ENCODE results near the gene HMHB1. TPM values are rescaled to one million over a fixed set of nuclear protein-coding genes. Genes with fewer than 3 reads are reported as not detected.

HMHB1 gene
- total and polyA plus RNA-seq, 7 experiments from 2014 or later = not detected

GRCh38 chr5:143850050-143850683, 38.2 kb downstream of the HMHB1 start:
- H3K9me3 ChIP-seq (ENCODE audit: control insufficient read depth in 2 of 3, low read length in 3 of 3) = no peaks in the 10 kb centered on the region
- Mint-ChIP-seq H3K4me1 (peaks cover 0 to 5% (median 0%) of the 10 kb centered on the region in 7 donors), H3K4me3 (peak overlapping the region in 1 of 10 donors; percentile 15), H3K27ac (no peak overlapping the region), H3K27me3 (peaks cover 0 to 5% (median 0%) of the 10 kb centered on the region in 5 donors), H3K9me3 (peaks cover 0 to 17% (median 5%) of the 10 kb centered on the region in 11 donors), H3K36me3 (peaks cover 0 to 4% (median 0%) of the 10 kb centered on the region in 5 donors)
- no peak for DNase-seq
- H3K27ac ChIP-seq (ENCODE audit: low read depth, low read length) = no peak overlapping the region
- H3K4me3 ChIP-seq (ENCODE audit: low read length) = no peak overlapping the region
- H3K36me3 ChIP-seq (ENCODE audit: control insufficient read depth in 2 of 3, insufficient read depth in 3 of 3, low read length in 3 of 3) = no peaks in the 10 kb centered on the region
- H3K4me1 ChIP-seq (ENCODE audit: control insufficient read depth in 2 of 2, insufficient read depth in 2 of 2, low read length in 2 of 2) = no peaks in the 10 kb centered on the region
- intact Hi-C loops (cut with micrococcal nuclease) = no loop called here
- POLR2A ChIA-PET = no interaction called here
- CTCF ChIA-PET = interaction anchor here (0.6 kb wide), 1 partner anchor 298 kb away, joined by 3 read pairs; no protein-coding TSS in a partner anchor
- no peaks in the 10 kb centered on the region for H3K27me3 ChIP-seq (ENCODE audit: control insufficient read depth in 2 of 2, insufficient read depth in 2 of 2, low read length in 2 of 2)
- ATAC-seq = no peak

GRCh38 chr5:143851383-143851782, 39.4 kb downstream of the HMHB1 start:
- Mint-ChIP-seq H3K9me3 (peaks cover 0 to 17% (median 5%) of the 10 kb centered on the region in 11 donors), H3K36me3 (peaks cover 0 to 4% (median 0%) of the 10 kb centered on the region in 5 donors), H3K27ac (no peak overlapping the region), H3K4me1 (peaks cover 0 to 5% (median 0%) of the 10 kb centered on the region in 7 donors), H3K27me3 (peaks cover 0 to 5% (median 0%) of the 10 kb centered on the region in 5 donors), H3K4me3 (no peak overlapping the region)
- H3K9me3 ChIP-seq (ENCODE audit: control insufficient read depth in 2 of 3, low read length in 3 of 3) = no peaks in the 10 kb centered on the region
- no peaks in the 10 kb centered on the region for H3K4me1 ChIP-seq (ENCODE audit: control insufficient read depth in 2 of 2, insufficient read depth in 2 of 2, low read length in 2 of 2)
- H3K4me3 ChIP-seq (ENCODE audit: low read length) = no peak overlapping the region
- H3K27ac ChIP-seq (ENCODE audit: low read depth, low read length) = no peak overlapping the region
- intact Hi-C loops (cut with micrococcal nuclease) = no loop called here
- DNase-seq (no peak), ATAC-seq (no peak)
- no peaks in the 10 kb centered on the region for H3K27me3 ChIP-seq (ENCODE audit: control insufficient read depth in 2 of 2, insufficient read depth in 2 of 2, low read length in 2 of 2)
- no peaks in the 10 kb centered on the region for H3K36me3 ChIP-seq (ENCODE audit: control insufficient read depth in 2 of 3, insufficient read depth in 3 of 3, low read length in 3 of 3)
- POLR2A ChIA-PET = no interaction called here
- CTCF ChIA-PET = no interaction called here

GRCh38 chr5:143860211-143860610, 48.2 kb downstream of the HMHB1 start:
- intact Hi-C loops (cut with micrococcal nuclease) = no loop called here
- CTCF ChIA-PET = no interaction called here
- peaks cover 0 to 6% (median 2%) of the 10 kb centered on the region in 11 donors for H3K9me3 Mint-ChIP-seq
- no peak for DNase-seq
- Histone ChIP-seq H3K4me3 (ENCODE audit: low read length) (no peak overlapping the region), H3K4me1 (ENCODE audit: control insufficient read depth in 2 of 2, insufficient read depth in 2 of 2, low read length in 2 of 2) (no peaks in the 10 kb centered on the region), H3K36me3 (ENCODE audit: control insufficient read depth in 2 of 3, insufficient read depth in 3 of 3, low read length in 3 of 3) (no peaks in the 10 kb centered on the region), H3K9me3 (ENCODE audit: control insufficient read depth in 2 of 3, low read length in 3 of 3) (no peaks in the 10 kb centered on the region), H3K27me3 (ENCODE audit: control insufficient read depth in 2 of 2, insufficient read depth in 2 of 2, low read length in 2 of 2) (no peaks in the 10 kb centered on the region), H3K27ac (ENCODE audit: low read depth, low read length) (no peak overlapping the region)
- POLR2A ChIA-PET = no interaction called here
- H3K27me3 Mint-ChIP-seq = peaks cover 0 to 5% (median 0%) of the 10 kb centered on the region in 5 donors
- ATAC-seq = no peak
- H3K36me3 Mint-ChIP-seq = no peaks in the 10 kb centered on the region
- no peaks in the 10 kb centered on the region for H3K4me1 Mint-ChIP-seq
- no peak overlapping the region for H3K4me3 Mint-ChIP-seq
- no peak overlapping the region for H3K27ac Mint-ChIP-seq

- ChIA-PET POLR2A (no interaction called here), CTCF (no interaction called here)
- no peaks in the 10 kb centered on the region for H3K36me3 ChIP-seq (ENCODE audit: control insufficient read depth in 2 of 3, insufficient read depth in 3 of 3, low read length in 3 of 3)
- DNase-seq (no peak), ATAC-seq (no peak)
- no peaks in the 10 kb centered on the region for H3K4me1 ChIP-seq (ENCODE audit: control insufficient read depth in 2 of 2, insufficient read depth in 2 of 2, low read length in 2 of 2)
- no peak overlapping the region for H3K27ac Mint-ChIP-seq
- no peaks in the 10 kb centered on the region for H3K4me1 Mint-ChIP-seq
- H3K27me3 ChIP-seq (ENCODE audit: control insufficient read depth in 2 of 2, insufficient read depth in 2 of 2, low read length in 2 of 2) = no peaks in the 10 kb centered on the region
- no peak overlapping the region for H3K4me3 Mint-ChIP-seq
- intact Hi-C loops (cut with micrococcal nuclease) = no loop called here
- peaks cover 0 to 4% (median 0%) of the 10 kb centered on the region in 11 donors for H3K9me3 Mint-ChIP-seq
- no peak overlapping the region for H3K4me3 ChIP-seq (ENCODE audit: low read length)
- H3K9me3 ChIP-seq (ENCODE audit: control insufficient read depth in 2 of 3, low read length in 3 of 3) = no peaks in the 10 kb centered on the region
- peaks cover 0 to 5% (median 0%) of the 10 kb centered on the region in 5 donors for H3K27me3 Mint-ChIP-seq
- no peak overlapping the region for H3K27ac ChIP-seq (ENCODE audit: low read depth, low read length)
- H3K36me3 Mint-ChIP-seq = no peaks in the 10 kb centered on the region
These were observed 50.3 kb downstream of the HMHB1 start for GRCh38 chr5:143862271-143862670.

- no peak overlapping the region for H3K27ac Mint-ChIP-seq
- no peak for ATAC-seq
- no peak overlapping the region for H3K27ac ChIP-seq (ENCODE audit: low read depth, low read length)
- ChIA-PET CTCF (interaction anchor here (0.5 kb wide), 1 partner anchor 8 kb away, joined by 3 read pairs; no protein-coding TSS in a partner anchor), POLR2A (no interaction called here)
- no peaks in the 10 kb centered on the region for H3K36me3 ChIP-seq (ENCODE audit: control insufficient read depth in 2 of 3, insufficient read depth in 3 of 3, low read length in 3 of 3)
- H3K36me3 Mint-ChIP-seq = no peaks in the 10 kb centered on the region
- H3K4me3 Mint-ChIP-seq = no peak overlapping the region
- no peaks in the 10 kb centered on the region for H3K4me1 ChIP-seq (ENCODE audit: control insufficient read depth in 2 of 2, insufficient read depth in 2 of 2, low read length in 2 of 2)
- no peaks in the 10 kb centered on the region for H3K4me1 Mint-ChIP-seq
- DNase-seq = no peak
- H3K27me3 ChIP-seq (ENCODE audit: control insufficient read depth in 2 of 2, insufficient read depth in 2 of 2, low read length in 2 of 2) = no peaks in the 10 kb centered on the region
- intact Hi-C loops (cut with micrococcal nuclease) = no loop called here
- H3K4me3 ChIP-seq (ENCODE audit: low read length) = no peak overlapping the region
- peaks cover 0 to 2% (median 0%) of the 10 kb centered on the region in 11 donors for H3K9me3 Mint-ChIP-seq
- H3K9me3 ChIP-seq (ENCODE audit: control insufficient read depth in 2 of 3, low read length in 3 of 3) = no peaks in the 10 kb centered on the region
- H3K27me3 Mint-ChIP-seq = peaks cover 0 to 9% (median 0%) of the 10 kb centered on the region in 5 donors
These were observed 53.6 kb downstream of the HMHB1 start for GRCh38 chr5:143865426-143866025.

Measured in naive thymus-derived CD4-positive, alpha-beta T cell (primary cell).